HG03521 (cell line): ENCODE measurements around the gene DYNC1I1.
"Not testable (repeated sequence)": the region's sequence is repeated elsewhere in the genome, so short reads cannot be mapped to it uniquely, and the experiment has no call there.

ENCODE experiments used
- ATAC-seq: cut with Tn5 transposase; IDR thresholded peaks from one replicate; pipeline ENCODE4 v1.9.1; 2021; ENCODE audit warnings: mild to moderate bottlenecking, moderate library complexity; ENCODE audit not compliant: unreplicated experiment

DYNC1I1 gene

GRCh38 chr7:95905167-95905566 lies 132.8 kb downstream of the DYNC1I1 start:
- ATAC-seq = no peak

GRCh38 chr7:95906851-95907250 lies 134.5 kb downstream of the DYNC1I1 start:
- no peak for ATAC-seq

GRCh38 chr7:95907337-95907736 lies 135.0 kb downstream of the DYNC1I1 start:
- no peak for ATAC-seq

GRCh38 chr7:95908499-95908898 lies 136.1 kb downstream of the DYNC1I1 start:
- no peak for ATAC-seq

- no peak for ATAC-seq
Observed at GRCh38 chr7:95910341-95910740, 138.0 kb downstream of the DYNC1I1 start.

GRCh38 chr7:95915731-95916130 lies 143.4 kb downstream of the DYNC1I1 start:
- ATAC-seq = no peak

- ATAC-seq = peak; percentile 65
Observed at GRCh38 chr7:95916573-95917297, 144.4 kb downstream of the DYNC1I1 start.

- no peak for ATAC-seq
Observed at GRCh38 chr7:95917634-95918033, 145.3 kb downstream of the DYNC1I1 start.

- no peak for ATAC-seq
Observed at GRCh38 chr7:95919556-95919955, 147.2 kb downstream of the DYNC1I1 start.

- no peak for ATAC-seq
Observed at GRCh38 chr7:95921543-95921942, 149.2 kb downstream of the DYNC1I1 start.

GRCh38 chr7:95922191-95922590 lies 149.8 kb downstream of the DYNC1I1 start:
- no peak for ATAC-seq

- no peak for ATAC-seq
Observed at GRCh38 chr7:95925236-95925635, 152.9 kb downstream of the DYNC1I1 start.

- no peak for ATAC-seq
Observed at GRCh38 chr7:95925971-95926370, 153.6 kb downstream of the DYNC1I1 start.

GRCh38 chr7:95927756-95928155 lies 155.4 kb downstream of the DYNC1I1 start:
- ATAC-seq = no peak

GRCh38 chr7:95929710-95930280 lies 157.4 kb downstream of the DYNC1I1 start:
- ATAC-seq = no peak

- no peak for ATAC-seq
Observed at GRCh38 chr7:95931460-95932232, 159.3 kb downstream of the DYNC1I1 start.

- no peak for ATAC-seq
Observed at GRCh38 chr7:95933618-95934017, 161.3 kb downstream of the DYNC1I1 start.

- ATAC-seq = not testable (repeated sequence)
Observed at GRCh38 chr7:95944867-95945266, 172.5 kb downstream of the DYNC1I1 start.

GRCh38 chr7:95950698-95951097 lies 178.3 kb downstream of the DYNC1I1 start:
- ATAC-seq = no peak

- no peak for ATAC-seq
Observed at GRCh38 chr7:95951531-95951930, 179.2 kb downstream of the DYNC1I1 start.

GRCh38 chr7:95951997-95952795 lies 179.8 kb downstream of the DYNC1I1 start:
- no peak for ATAC-seq
